Caco-2 (cell line): Measurements from ENCODE around the gene HOMER2. TPM values are rescaled to one million over a fixed set of nuclear protein-coding genes. Genes with fewer than 3 reads are reported as not detected.
A peak's percentile ranks its signal among the peaks of the same experiment; 100 is the strongest.

Experiments used
- BruUV-seq: library from RNA; stranded (reverse); fragments of 400-500 nt; replicated peaks from 2 replicates; lab custom pipeline; 2021; lab: Mats Ljungman, UMichigan
- CTCF ChIA-PET: fragments of 300-600 bp; sonication (Branson Sonifier 250); formaldehyde crosslinking; loops from one replicate; lab custom pipeline; 2022; ENCODE audit warnings: antibody characterized with exemption; lab: Charles Lee
- POLR2A ChIA-PET: fragments of 300-600 bp; sonication (Branson Sonifier 250); formaldehyde crosslinking; loops from one replicate; lab custom pipeline; 2022; ENCODE audit warnings: antibody characterized with exemption; lab: Charles Lee
- DNase-seq, 2 experiments: peaks; one replicate each; pipeline versions ENCODE4 v3.0.0 to v3.0.0-alpha.2; 2020 to 2022
- H3K27me3 ChIP-seq: replicated peaks from 2 replicates; pipeline ENCODE4 v1.6.0; 2011; ENCODE audit warnings: low read length; ENCODE audit not compliant: control insufficient read depth, insufficient read depth
- H3K36me3 ChIP-seq: 2 replicates; pipeline ENCODE4 v1.5.1; 2011; ENCODE audit warnings: low read length; ENCODE audit not compliant: control insufficient read depth, insufficient read depth
- H3K4me1 ChIP-seq: fragments of 250-450 bp; sonication (Bioruptor Pico); 2 replicates; pipeline ENCODE4 v1.5.1; 2020; ENCODE audit warnings: mild to moderate bottlenecking
- H3K4me3 ChIP-seq: 2 replicates; pipeline ENCODE4 v1.5.1; 2011; ENCODE audit warnings: low read depth, mild to moderate bottlenecking, control low read depth, low read length
- H3K9me3 ChIP-seq: fragments of 250-450 bp; sonication (Bioruptor Pico); 2 replicates; pipeline ENCODE4 v1.5.1; 2020; ENCODE audit warnings: mild to moderate bottlenecking, moderate library complexity
- H3K27ac Mint-ChIP-seq: one replicate; pipeline ENCODE4 v1.8.0; 2022; ENCODE audit warnings: mixed read lengths; ENCODE audit not compliant: unreplicated experiment
- H3K27me3 Mint-ChIP-seq: one replicate; pipeline ENCODE4 v1.8.0; 2022; ENCODE audit warnings: mixed read lengths; ENCODE audit not compliant: insufficient read depth, unreplicated experiment
- H3K36me3 Mint-ChIP-seq: one replicate; pipeline ENCODE4 v1.8.0; 2022; ENCODE audit warnings: mild to moderate bottlenecking, mixed read lengths; ENCODE audit not compliant: insufficient read depth, unreplicated experiment
- H3K4me1 Mint-ChIP-seq: one replicate; pipeline ENCODE4 v1.8.0; 2022; ENCODE audit warnings: low read depth, mixed read lengths; ENCODE audit not compliant: unreplicated experiment
- H3K4me3 Mint-ChIP-seq: one replicate; pipeline ENCODE4 v1.8.0; 2022; ENCODE audit warnings: mild to moderate bottlenecking, moderate library complexity, mixed read lengths; ENCODE audit not compliant: unreplicated experiment
- H3K9me3 Mint-ChIP-seq: one replicate; pipeline ENCODE4 v1.8.0; 2022; ENCODE audit warnings: mixed read lengths; ENCODE audit not compliant: unreplicated experiment
- intact Hi-C: fragments of 100-400 bp; cut with micrococcal nuclease; formaldehyde crosslinking; loops from one replicate; pipeline ENCODE4 v1.10.0; 2022; ENCODE audit not compliant: unreplicated experiment
- total RNA-seq: library from RNA; stranded (reverse); gene quantifications from 2 replicates; pipeline ENCODE4 v1.2.3, GENCODE V29; 2022
- TF ChIP-seq, protein P1 (sequence below), 2 experiments: fragments of 200-600 bp in 1 of 2; IDR thresholded peaks; 1 replicate in 1 of 2; 2 replicates in 1 of 2; pipeline versions ENCODE4 v1.5.1 to v1.8.0; 2011 to 2022; ENCODE audit warnings: antibody characterized with exemption in 1 of 2, control low read depth in 1 of 2, inconsistent platforms in 1 of 2, low read depth in 1 of 2, low read length in 1 of 2, mild to moderate bottlenecking in 1 of 2, moderate library complexity in 1 of 2; ENCODE audit not compliant: insufficient read depth in 1 of 2, severe bottlenecking in 1 of 2, unreplicated experiment in 1 of 2

Gene HOMER2
- total RNA-seq, 1 experiment from 2014 or later = 5.5 TPM

DNA sequence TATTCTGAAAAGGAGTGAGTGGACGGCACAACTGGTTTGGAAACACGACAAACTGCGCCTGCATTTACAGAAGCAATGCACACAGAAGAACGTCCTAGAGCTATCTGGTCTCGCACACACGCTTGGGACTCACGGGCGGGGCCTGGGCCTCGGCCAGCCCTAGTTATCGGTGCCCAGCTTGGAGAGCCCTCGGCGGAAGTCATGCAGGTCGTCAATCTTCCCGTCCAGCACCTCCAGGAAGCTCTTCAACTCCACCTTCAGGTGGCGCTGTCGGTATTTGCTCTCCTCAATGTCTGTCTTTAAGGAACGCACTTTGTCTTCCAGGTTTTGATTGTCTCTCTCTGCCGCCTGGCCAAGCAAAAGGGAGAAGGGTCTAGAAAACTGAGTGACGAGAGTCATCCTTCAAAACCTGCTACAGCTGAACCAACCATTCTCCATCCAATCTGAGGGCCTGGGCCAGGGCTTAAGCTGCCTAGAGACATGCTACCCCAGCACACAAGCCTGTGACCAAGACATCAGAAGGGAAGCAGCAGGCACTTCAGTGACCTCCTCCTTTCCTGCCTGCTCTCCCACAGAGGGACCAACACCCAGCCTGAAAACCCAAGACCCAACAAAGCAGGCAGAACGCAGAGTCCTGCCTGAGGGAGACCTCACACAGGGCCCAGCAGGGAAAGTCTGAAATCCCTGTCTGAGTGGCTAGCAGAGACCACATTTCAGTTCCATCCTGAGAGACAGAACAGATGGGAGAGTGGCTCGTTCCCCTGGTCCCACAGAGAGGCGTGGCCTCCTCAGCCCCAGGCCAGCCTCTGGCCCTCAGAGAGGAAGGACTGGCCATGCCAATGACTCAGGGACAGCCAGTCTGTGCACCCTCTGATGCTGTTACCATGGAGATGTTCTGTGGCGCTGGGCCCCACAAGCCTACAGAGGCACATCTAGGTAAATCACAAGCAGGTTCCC, 102.7 kb downstream of the HOMER2 start:
- H3K9me3 Mint-ChIP-seq = no peaks in the 10 kb centered on the region
- H3K27me3 Mint-ChIP-seq = peaks cover 3% of the 10 kb centered on the region
- TF ChIP-seq, protein P1, sequence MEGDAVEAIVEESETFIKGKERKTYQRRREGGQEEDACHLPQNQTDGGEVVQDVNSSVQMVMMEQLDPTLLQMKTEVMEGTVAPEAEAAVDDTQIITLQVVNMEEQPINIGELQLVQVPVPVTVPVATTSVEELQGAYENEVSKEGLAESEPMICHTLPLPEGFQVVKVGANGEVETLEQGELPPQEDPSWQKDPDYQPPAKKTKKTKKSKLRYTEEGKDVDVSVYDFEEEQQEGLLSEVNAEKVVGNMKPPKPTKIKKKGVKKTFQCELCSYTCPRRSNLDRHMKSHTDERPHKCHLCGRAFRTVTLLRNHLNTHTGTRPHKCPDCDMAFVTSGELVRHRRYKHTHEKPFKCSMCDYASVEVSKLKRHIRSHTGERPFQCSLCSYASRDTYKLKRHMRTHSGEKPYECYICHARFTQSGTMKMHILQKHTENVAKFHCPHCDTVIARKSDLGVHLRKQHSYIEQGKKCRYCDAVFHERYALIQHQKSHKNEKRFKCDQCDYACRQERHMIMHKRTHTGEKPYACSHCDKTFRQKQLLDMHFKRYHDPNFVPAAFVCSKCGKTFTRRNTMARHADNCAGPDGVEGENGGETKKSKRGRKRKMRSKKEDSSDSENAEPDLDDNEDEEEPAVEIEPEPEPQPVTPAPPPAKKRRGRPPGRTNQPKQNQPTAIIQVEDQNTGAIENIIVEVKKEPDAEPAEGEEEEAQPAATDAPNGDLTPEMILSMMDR (IDR thresholded peaks at IDR 0.05; ENCODE audit: insufficient read depth in 1 of 2, low read depth in 1 of 2, low read length in 1 of 2, severe bottlenecking in 1 of 2, unreplicated experiment in 1 of 2) = peak; percentile 63 to 66
- no peaks in the 10 kb centered on the region for H3K27me3 ChIP-seq
- ChIA-PET CTCF (interaction anchor here (0.6 to 1.9 kb wide), 4 partner anchors 12 to 170 kb away, joined by 3 to 9 read pairs (median 4); partner anchors contain the start of gene C15orf40), POLR2A (no interaction called here)
- H3K4me3 Mint-ChIP-seq = no peak overlapping the region
- H3K4me1 ChIP-seq = no peaks in the 10 kb centered on the region
- H3K4me1 Mint-ChIP-seq = no peaks in the 10 kb centered on the region
- H3K9me3 ChIP-seq = no peaks in the 10 kb centered on the region
- peaks cover 5% of the 10 kb centered on the region for H3K36me3 Mint-ChIP-seq
- intact Hi-C loops = loop anchor here (1.0 to 5.0 kb wide), 2 partner anchors 137 to 150 kb away; partner anchors contain the start of gene RAMAC
- no peak overlapping the region for H3K4me3 ChIP-seq
- H3K27ac Mint-ChIP-seq = no peak overlapping the region
- no peaks in the 10 kb centered on the region for H3K36me3 ChIP-seq
- no TSS peak for BruUV-seq
- peak; percentile 62 to 67 for DNase-seq

DNA sequence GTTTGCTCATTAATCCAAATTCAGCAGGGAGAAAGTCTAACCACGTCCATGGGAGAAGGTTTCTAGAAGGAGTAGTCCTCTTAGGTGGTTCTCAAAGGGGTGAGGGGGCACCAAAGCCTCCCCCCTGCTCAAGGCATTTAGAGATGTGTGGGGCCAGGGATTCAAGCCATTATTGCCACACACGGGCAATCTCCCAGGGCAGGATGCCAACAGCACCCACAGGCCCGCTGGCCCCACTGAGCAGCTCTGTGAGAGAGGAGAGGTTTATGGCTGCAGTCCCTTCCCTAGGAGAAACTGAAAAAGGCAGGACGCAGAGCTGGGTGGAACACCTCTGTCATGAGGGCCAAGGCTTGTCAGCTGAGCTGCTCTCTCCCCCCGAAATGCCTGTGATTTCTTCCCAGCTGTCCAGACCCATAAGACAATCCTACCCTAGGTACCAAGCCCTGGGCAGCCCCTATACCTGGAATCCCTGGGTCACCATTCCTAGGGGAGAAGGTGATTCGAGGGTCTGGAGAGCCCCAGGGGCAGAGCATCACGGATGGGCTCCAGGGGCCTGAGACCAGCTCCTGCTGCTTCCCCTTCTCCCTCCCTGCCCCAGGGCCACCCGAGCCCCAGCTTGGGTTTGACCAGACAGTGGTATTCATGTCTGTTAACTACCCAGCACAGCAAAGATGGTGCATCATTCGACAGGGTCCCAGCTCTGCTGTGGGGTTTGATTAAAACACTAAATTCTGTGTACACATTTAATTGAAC, 104.1 kb downstream of the HOMER2 start:
- TF ChIP-seq, protein P1 (IDR thresholded peaks at IDR 0.05; ENCODE audit: insufficient read depth in 1 of 2, low read depth in 1 of 2, low read length in 1 of 2, severe bottlenecking in 1 of 2, unreplicated experiment in 1 of 2) = no peak
- POLR2A ChIA-PET = interaction anchor here (0.5 kb wide), 1 partner anchor 1848 kb away, joined by 3 read pairs; no protein-coding TSS in a partner anchor
- Histone ChIP-seq H3K4me1 (no peaks in the 10 kb centered on the region), H3K4me3 (no peak overlapping the region), H3K9me3 (no peaks in the 10 kb centered on the region), H3K36me3 (no peaks in the 10 kb centered on the region), H3K27me3 (no peaks in the 10 kb centered on the region)
- H3K27ac Mint-ChIP-seq = no peak overlapping the region
- no peaks in the 10 kb centered on the region for H3K4me1 Mint-ChIP-seq
- intact Hi-C loops = loop anchor here (5.0 kb wide), 1 partner anchor 139 kb away; the partner anchor contains the start of gene RAMAC
- DNase-seq = no peak
- no peaks in the 10 kb centered on the region for H3K36me3 Mint-ChIP-seq
- BruUV-seq = no TSS peak
- no peak overlapping the region for H3K4me3 Mint-ChIP-seq
- no peaks in the 10 kb centered on the region for H3K9me3 Mint-ChIP-seq
- H3K27me3 Mint-ChIP-seq = peaks cover 3% of the 10 kb centered on the region
- CTCF ChIA-PET = no interaction called here

DNA sequence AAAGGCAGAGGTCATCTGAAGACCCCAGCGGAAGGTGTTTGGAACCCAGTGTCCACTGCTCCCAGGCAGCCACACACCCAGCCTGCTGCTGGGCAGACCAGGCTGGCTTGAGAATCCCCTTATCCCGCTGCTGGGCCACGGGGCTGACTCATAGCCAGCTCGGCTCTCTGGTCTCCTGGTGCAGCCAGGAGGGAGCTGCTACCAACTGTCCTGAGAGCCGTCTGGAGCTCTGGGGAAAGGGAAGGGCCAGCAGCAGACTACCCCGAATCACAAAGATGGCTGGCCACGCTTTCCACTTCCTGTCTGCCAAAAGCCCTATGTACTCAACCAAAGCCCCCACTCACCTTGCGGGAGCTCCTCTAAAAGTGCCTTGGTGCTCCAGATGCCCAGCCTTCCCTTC, 104.8 kb downstream of the HOMER2 start:
- H3K4me1 ChIP-seq = no peaks in the 10 kb centered on the region
- DNase-seq = no peak
- no peaks in the 10 kb centered on the region for H3K9me3 ChIP-seq
- H3K27me3 Mint-ChIP-seq = peaks cover 3% of the 10 kb centered on the region
- no peaks in the 10 kb centered on the region for H3K27me3 ChIP-seq
- BruUV-seq = no TSS peak
- H3K36me3 ChIP-seq = no peaks in the 10 kb centered on the region
- no peak overlapping the region for H3K4me3 Mint-ChIP-seq
- no peaks in the 10 kb centered on the region for H3K4me1 Mint-ChIP-seq
- TF ChIP-seq, protein P1 (IDR thresholded peaks at IDR 0.05; ENCODE audit: insufficient read depth in 1 of 2, low read depth in 1 of 2, low read length in 1 of 2, severe bottlenecking in 1 of 2, unreplicated experiment in 1 of 2) = no peak
- H3K9me3 Mint-ChIP-seq = no peaks in the 10 kb centered on the region
- ChIA-PET CTCF (no interaction called here), POLR2A (no interaction called here)
- intact Hi-C loops = loop anchor here (5.0 kb wide), 1 partner anchor 140 kb away; the partner anchor contains the start of gene RAMAC
- no peaks in the 10 kb centered on the region for H3K36me3 Mint-ChIP-seq
- H3K27ac Mint-ChIP-seq = no peak overlapping the region
- no peak overlapping the region for H3K4me3 ChIP-seq
